Smooth muscle cell (in vitro differentiated cells): ENCODE data around the gene TAP2. TPM values are rescaled to one million over a fixed set of nuclear protein-coding genes. Genes with fewer than 3 reads are reported as not detected.

Experiments used
- DNase-seq: peaks from one replicate; lab custom pipeline; 2025; ENCODE audit not compliant: unreplicated experiment; lab: John Stamatoyannopoulos, UW
- H2AFZ ChIP-seq: fragments of 200-600 bp; sonication (generic); 2 replicates; pipeline ENCODE4 v1.6.0; 2016; ENCODE audit warnings: antibody characterized with exemption, low read depth, mild to moderate bottlenecking
- H3F3A ChIP-seq: fragments of 200-600 bp; sonication (generic); 2 replicates; pipeline ENCODE4 v1.6.0; 2017; ENCODE audit warnings: antibody characterized with exemption, low read depth
- H3K27ac ChIP-seq: fragments of 200-600 bp; sonication (generic); 2 replicates; pipeline ENCODE4 v1.5.1; 2016; ENCODE audit warnings: low read depth, mild to moderate bottlenecking
- H3K27me3 ChIP-seq: fragments of 200-600 bp; sonication (generic); 2 replicates; pipeline ENCODE4 v1.6.1; 2016; ENCODE audit warnings: low read depth, mild to moderate bottlenecking
- H3K36me3 ChIP-seq: fragments of 200-600 bp; sonication (generic); 2 replicates; pipeline ENCODE4 v1.5.1; 2016; ENCODE audit warnings: low read depth
- H3K4me1 ChIP-seq: fragments of 200-600 bp; sonication (generic); 2 replicates; pipeline ENCODE4 v1.5.1; 2016; ENCODE audit warnings: low read depth
- H3K4me2 ChIP-seq: fragments of 200-600 bp; sonication (generic); 2 replicates; pipeline ENCODE4 v1.6.0; 2016; ENCODE audit warnings: mild to moderate bottlenecking
- H3K4me3 ChIP-seq: fragments of 200-600 bp; sonication (generic); 2 replicates; pipeline ENCODE4 v1.5.1; 2016; ENCODE audit warnings: mild to moderate bottlenecking
- H3K79me2 ChIP-seq: fragments of 200-600 bp; sonication (generic); 2 replicates; pipeline ENCODE4 v1.6.0; 2016; ENCODE audit warnings: low read depth, mild to moderate bottlenecking
- H3K9ac ChIP-seq: fragments of 200-600 bp; sonication (generic); 2 replicates; pipeline ENCODE4 v1.6.0; 2016; ENCODE audit warnings: low read depth
- H3K9me3 ChIP-seq: fragments of 200-600 bp; sonication (generic); replicated peaks from 2 replicates; pipeline ENCODE4 v1.5.1; 2016; ENCODE audit warnings: low read depth
- H4K20me1 ChIP-seq: fragments of 200-600 bp; sonication (generic); 2 replicates; pipeline ENCODE4 v1.6.0; 2016; ENCODE audit warnings: low read depth
- WGBS: methylation state at CpG from one replicate; pipeline ENCODE4 v1.1.7; 2016; ENCODE audit warnings: low lambda C conversion rate; 5-methylcytosine and 5-hydroxymethylcytosine counted together
- polyA plus RNA-seq: library from polyadenylated mRNA; unstranded; fragments of >200 nt; fragmentation: Nextera tagmentation; extraction: Ambion mirVana; gene quantifications from 2 replicates; pipeline ENCODE4 v1.2.1, GENCODE V29; 2016
- total RNA-seq: library from RNA; depleted of rRNA; stranded (reverse); fragments of >200 nt; gene quantifications from 2 replicates; pipeline ENCODE4 v1.2.3, GENCODE V29; 2014
- TF ChIP-seq, protein P1 (sequence below): fragments of 200-600 bp; sonication (generic); IDR thresholded peaks from 2 replicates; pipeline ENCODE4 v1.5.1; 2017; ENCODE audit warnings: borderline replicate concordance, mild to moderate bottlenecking, antibody characterized with exemption; ENCODE audit not compliant: insufficient read depth, poor library complexity, severe bottlenecking

The TAP2 gene
- total and polyA plus RNA-seq, 2 experiments from 2014 or later: 0.40 to 6.1 TPM

DNA sequence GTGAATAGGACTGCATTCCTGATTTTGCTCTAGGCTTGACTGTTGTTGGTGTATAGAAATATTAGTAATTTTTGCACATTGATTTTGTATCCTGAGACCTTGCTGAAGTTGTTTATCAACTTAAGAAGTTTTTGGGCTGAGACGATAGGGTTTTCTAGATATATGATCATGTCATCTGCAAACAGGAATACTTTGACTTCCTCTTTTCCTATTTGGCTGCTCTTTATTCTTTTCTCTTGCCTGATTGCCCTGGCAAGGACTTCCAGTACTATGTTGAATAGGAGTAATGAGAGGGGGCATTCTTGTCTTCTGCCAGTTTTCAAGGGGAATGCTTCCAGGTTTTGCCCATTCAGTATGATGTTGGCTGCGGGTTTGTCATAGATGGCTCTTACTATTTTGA lies 35.1 kb downstream of the TAP2 start:
- H3K4me3 ChIP-seq: no peak overlapping the region
- H3K27ac ChIP-seq: no peak overlapping the region
- TF ChIP-seq, protein P1, sequence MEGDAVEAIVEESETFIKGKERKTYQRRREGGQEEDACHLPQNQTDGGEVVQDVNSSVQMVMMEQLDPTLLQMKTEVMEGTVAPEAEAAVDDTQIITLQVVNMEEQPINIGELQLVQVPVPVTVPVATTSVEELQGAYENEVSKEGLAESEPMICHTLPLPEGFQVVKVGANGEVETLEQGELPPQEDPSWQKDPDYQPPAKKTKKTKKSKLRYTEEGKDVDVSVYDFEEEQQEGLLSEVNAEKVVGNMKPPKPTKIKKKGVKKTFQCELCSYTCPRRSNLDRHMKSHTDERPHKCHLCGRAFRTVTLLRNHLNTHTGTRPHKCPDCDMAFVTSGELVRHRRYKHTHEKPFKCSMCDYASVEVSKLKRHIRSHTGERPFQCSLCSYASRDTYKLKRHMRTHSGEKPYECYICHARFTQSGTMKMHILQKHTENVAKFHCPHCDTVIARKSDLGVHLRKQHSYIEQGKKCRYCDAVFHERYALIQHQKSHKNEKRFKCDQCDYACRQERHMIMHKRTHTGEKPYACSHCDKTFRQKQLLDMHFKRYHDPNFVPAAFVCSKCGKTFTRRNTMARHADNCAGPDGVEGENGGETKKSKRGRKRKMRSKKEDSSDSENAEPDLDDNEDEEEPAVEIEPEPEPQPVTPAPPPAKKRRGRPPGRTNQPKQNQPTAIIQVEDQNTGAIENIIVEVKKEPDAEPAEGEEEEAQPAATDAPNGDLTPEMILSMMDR: no peak
- no peak for DNase-seq
- no peaks in the 10 kb centered on the region for H3K9me3 ChIP-seq
- WGBS: 82% methylated on average over 2 of the region's 2 CpGs
- no peaks in the 10 kb centered on the region for H3K4me1 ChIP-seq
- H3K4me2 ChIP-seq: no peak overlapping the region
- H2AFZ ChIP-seq: no peak overlapping the region
- no peaks in the 10 kb centered on the region for H4K20me1 ChIP-seq
- H3K27me3 ChIP-seq: peaks cover 49% of the 10 kb centered on the region
- no peaks in the 10 kb centered on the region for H3K79me2 ChIP-seq
- no peaks in the 10 kb centered on the region for H3F3A ChIP-seq
- no peak overlapping the region for H3K9ac ChIP-seq
- H3K36me3 ChIP-seq: no peaks in the 10 kb centered on the region

DNA sequence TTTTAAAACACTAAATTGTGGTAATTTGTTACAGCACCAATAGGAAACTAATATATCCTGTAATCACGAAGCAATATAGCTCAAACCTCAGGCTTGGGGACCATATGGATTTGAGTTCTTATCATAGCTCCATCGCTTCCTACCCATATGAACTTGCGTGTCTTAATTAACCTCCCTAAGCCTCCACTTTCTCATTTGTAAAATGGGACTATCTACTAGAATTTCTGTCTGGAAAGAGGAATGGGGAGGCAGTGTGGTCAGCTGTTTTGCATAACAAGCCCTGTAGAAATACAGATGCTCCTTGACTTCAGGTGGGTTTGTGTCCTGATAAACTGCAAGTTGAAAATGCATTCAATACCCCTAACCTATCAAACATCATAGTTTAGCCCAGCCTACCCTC lies 38.8 kb downstream of the TAP2 start:
- 62% methylated on average over 3 of the region's 3 CpGs for WGBS
- DNase-seq: no peak
- TF ChIP-seq, protein P1: no peak

DNA sequence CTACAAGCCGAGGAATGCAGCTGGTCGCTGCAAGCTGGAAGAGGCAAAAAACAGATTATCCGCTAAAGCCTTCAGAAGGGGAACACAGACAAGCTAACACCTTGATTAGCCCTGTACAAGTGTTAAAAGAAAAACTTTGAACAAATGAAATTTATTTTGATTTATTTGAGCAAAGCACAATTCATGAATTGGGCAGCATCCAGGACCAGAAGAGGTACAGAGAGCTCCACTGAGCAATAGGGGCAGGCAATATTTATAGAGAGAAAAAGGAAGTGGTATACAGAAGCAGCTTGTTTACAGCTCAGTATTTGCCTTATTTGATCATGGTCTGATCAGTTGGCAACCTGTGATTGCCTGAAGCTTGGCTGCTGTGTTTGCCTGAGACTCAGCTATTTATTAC lies 39.4 kb downstream of the TAP2 start:
- peaks cover 3% of the 10 kb centered on the region for H3K4me1 ChIP-seq
- H3K27ac ChIP-seq: no peak overlapping the region
- no peak overlapping the region for H3K4me2 ChIP-seq
- H4K20me1 ChIP-seq: no peaks in the 10 kb centered on the region
- TF ChIP-seq, protein P1: no peak
- no peak overlapping the region for H3K9ac ChIP-seq
- WGBS: 94% methylated on average over 3 of the region's 3 CpGs
- no peak overlapping the region for H2AFZ ChIP-seq
- H3K27me3 ChIP-seq: peaks cover 37% of the 10 kb centered on the region
- no peaks in the 10 kb centered on the region for H3K9me3 ChIP-seq
- no peaks in the 10 kb centered on the region for H3K79me2 ChIP-seq
- H3K36me3 ChIP-seq: no peaks in the 10 kb centered on the region
- H3K4me3 ChIP-seq: no peak overlapping the region
- H3F3A ChIP-seq: no peaks in the 10 kb centered on the region
- DNase-seq: no peak

More for the DNA sequence above, 38.8 kb downstream of the TAP2 start:
- H3K4me3 ChIP-seq: no peak overlapping the region
- H3K9ac ChIP-seq: no peak overlapping the region
- no peaks in the 10 kb centered on the region for H3K36me3 ChIP-seq
- no peaks in the 10 kb centered on the region for H3F3A ChIP-seq
- H3K27me3 ChIP-seq: peaks cover 39% of the 10 kb centered on the region
- H4K20me1 ChIP-seq: no peaks in the 10 kb centered on the region
- no peak overlapping the region for H3K27ac ChIP-seq
- peaks cover 3% of the 10 kb centered on the region for H3K4me1 ChIP-seq
- H2AFZ ChIP-seq: no peak overlapping the region
- no peak overlapping the region for H3K4me2 ChIP-seq
- H3K79me2 ChIP-seq: no peaks in the 10 kb centered on the region
- no peaks in the 10 kb centered on the region for H3K9me3 ChIP-seq
